NCI-H146 (cell line): ENCODE data around the gene NCKAP5.
"Not testable (repeated sequence)": the region's sequence is repeated elsewhere in the genome, so short reads cannot be mapped to it uniquely, and the experiment has no call there.

ENCODE experiments used
- DNase-seq: peaks from one replicate; lab custom pipeline; 2025; lab: John Stamatoyannopoulos, UW

NCKAP5 gene

GRCh38 chr2:133522204-133522603 lies 46.1 kb downstream of the NCKAP5 start:
- no peak for DNase-seq

GRCh38 chr2:133521146-133521745 lies 47.0 kb downstream of the NCKAP5 start:
- no peak for DNase-seq

- not testable (repeated sequence) for DNase-seq
Measured at GRCh38 chr2:133519677-133520076, 48.6 kb downstream of the NCKAP5 start.

- no peak for DNase-seq
Measured at GRCh38 chr2:133518700-133519344, 49.4 kb downstream of the NCKAP5 start.

- no peak for DNase-seq
Measured at GRCh38 chr2:133517876-133518275, 50.4 kb downstream of the NCKAP5 start.

- DNase-seq: no peak
Measured at GRCh38 chr2:133516405-133517026, 51.7 kb downstream of the NCKAP5 start.

- DNase-seq: no peak
Measured at GRCh38 chr2:133515271-133515670, 53.0 kb downstream of the NCKAP5 start.

- no peak for DNase-seq
Measured at GRCh38 chr2:133513893-133514292, 54.4 kb downstream of the NCKAP5 start.

- no peak for DNase-seq
Measured at GRCh38 chr2:133512121-133512520, 56.1 kb downstream of the NCKAP5 start.

- DNase-seq: no peak
Measured at GRCh38 chr2:133511679-133512078, 56.6 kb downstream of the NCKAP5 start.

GRCh38 chr2:133509777-133510176 lies 58.5 kb downstream of the NCKAP5 start:
- DNase-seq: no peak

GRCh38 chr2:133508546-133509165 lies 59.6 kb downstream of the NCKAP5 start:
- DNase-seq: no peak

- DNase-seq: no peak
Measured at GRCh38 chr2:133506996-133507395, 61.3 kb downstream of the NCKAP5 start.

- no peak for DNase-seq
Measured at GRCh38 chr2:133504566-133505505, 63.4 kb downstream of the NCKAP5 start.

GRCh38 chr2:133503927-133504326 lies 64.3 kb downstream of the NCKAP5 start:
- no peak for DNase-seq

GRCh38 chr2:133503323-133503722 lies 64.9 kb downstream of the NCKAP5 start:
- no peak for DNase-seq

GRCh38 chr2:133502678-133503077 lies 65.6 kb downstream of the NCKAP5 start:
- DNase-seq: no peak

- no peak for DNase-seq
Measured at GRCh38 chr2:133500917-133501316, 67.3 kb downstream of the NCKAP5 start.

- DNase-seq: no peak
Measured at GRCh38 chr2:133498662-133499585, 69.3 kb downstream of the NCKAP5 start.

GRCh38 chr2:133497951-133498565 lies 70.2 kb downstream of the NCKAP5 start:
- no peak for DNase-seq
